DMS153 treated with DMSO at 0.1 percent for 48 hours (cell line): ENCODE measurements around the gene CCNB2.
A peak's percentile ranks its signal among the peaks of the same experiment; 100 is the strongest.
"Not testable (repeated sequence)": the region's sequence is repeated elsewhere in the genome, so short reads cannot be mapped to it uniquely, and the experiment has no call there.

Experiments used
- DNase-seq: peaks from one replicate; lab custom pipeline; 2025; ENCODE audit not compliant: unreplicated experiment; lab: John Stamatoyannopoulos, UW

Gene CCNB2

DNA sequence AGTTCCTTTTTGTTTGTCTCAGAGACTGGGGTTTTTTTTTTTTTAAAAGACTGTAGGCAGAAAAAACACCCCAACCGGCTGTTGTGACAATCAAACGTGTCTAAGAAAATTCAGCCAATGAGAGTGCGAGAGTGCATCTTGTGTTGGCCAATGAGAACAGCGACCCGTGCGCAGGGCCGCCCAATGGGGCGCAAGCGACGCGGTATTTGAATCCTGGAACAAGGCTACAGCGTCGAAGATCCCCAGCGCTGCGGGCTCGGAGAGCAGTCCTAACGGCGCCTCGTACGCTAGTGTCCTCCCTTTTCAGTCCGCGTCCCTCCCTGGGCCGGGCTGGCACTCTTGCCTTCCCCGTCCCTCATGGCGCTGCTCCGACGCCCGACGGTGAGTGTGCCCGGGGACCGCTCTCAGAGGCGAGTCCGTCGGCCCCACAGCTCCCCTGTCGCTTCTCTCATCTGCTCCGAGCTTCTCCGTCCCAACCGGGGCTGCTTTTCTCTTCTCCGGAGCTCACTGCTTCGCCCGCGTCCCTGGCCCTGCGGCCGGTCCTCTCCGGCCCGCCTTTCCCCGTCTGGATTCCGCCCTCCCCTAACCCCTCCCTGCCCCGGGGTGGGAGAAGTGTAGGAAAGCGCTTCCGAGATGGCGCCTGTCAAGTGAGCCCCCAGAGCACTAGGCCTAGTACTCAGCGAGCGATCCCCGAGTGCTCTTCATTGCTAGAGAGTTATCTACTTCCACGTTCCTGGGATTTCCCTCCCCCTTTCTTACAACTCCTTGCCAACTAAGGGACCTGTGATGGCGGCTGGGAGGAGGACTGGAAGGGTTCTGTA lies at the start of gene CCNB2:
Gene CCNB2 (plus strand): TSS at position 235 of the 821 bp plus-strand sequence. CDS start 123 bp downstream, at position 358.
- peak; percentile 53 for DNase-seq

DNA sequence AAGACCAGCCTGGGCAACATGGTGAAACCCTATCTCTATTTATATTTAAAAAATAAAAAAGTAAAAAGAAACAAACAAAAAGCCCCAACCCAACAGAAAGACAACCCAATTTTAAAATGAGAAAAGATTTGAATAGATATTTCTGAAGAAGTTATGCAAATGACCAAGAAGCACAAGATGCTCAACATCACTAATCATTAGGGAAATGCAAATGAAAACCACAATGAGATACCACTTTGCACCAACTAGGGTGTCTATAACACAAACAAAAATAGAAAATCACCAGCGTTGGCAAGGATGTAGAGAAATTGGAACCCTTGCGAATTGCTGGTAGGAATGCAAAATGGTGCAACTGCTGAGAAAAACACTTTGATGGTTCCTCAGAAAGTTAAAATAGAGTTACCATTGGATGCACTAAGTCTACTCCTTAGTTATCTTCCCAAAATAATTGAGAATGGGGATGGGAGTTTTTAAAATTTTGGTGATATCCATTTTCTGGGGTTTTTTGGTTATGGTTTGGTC lies 45.8 kb upstream of the CCNB2 start:
- DNase-seq, result no peak

DNA sequence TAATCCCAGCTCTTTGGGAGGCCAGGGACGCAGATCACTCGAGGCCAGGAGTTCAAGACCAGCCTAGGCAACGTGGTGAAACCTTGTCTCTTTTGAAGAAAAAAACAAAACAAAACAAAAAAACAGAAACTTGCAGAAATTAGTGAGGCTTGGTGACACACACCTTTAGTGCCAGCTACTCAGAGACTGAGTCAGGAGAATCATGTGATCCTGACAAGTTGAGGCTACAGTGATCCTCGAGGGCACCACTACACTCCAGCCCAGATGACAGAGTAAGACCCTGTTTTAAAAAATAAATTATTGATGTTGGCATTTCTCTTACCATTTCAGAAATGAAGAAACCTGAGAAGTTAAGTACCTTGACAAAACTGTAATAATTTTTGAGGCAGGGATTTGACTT lies 44.6 kb upstream of the CCNB2 start:
- DNase-seq, result no peak

DNA sequence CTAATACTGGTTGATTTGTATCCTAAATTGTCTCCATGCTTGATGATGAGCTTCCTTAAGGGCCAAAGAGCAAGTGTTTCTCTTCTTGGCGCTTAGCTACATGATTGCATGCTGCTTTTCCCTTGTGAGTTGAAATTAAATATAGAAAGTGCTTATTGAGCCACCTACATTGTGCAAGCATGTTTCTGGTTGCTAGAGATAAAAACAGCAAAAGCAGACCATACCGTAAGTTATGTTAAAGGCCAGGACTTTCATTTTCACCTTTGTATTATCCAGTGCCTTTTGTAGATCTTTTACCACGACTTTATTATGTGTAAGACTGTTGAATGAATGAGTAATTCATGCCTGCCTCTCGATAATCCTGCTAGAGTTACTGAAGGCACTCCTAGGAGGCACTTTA lies 41.9 kb upstream of the CCNB2 start:
- no peak for DNase-seq

DNA sequence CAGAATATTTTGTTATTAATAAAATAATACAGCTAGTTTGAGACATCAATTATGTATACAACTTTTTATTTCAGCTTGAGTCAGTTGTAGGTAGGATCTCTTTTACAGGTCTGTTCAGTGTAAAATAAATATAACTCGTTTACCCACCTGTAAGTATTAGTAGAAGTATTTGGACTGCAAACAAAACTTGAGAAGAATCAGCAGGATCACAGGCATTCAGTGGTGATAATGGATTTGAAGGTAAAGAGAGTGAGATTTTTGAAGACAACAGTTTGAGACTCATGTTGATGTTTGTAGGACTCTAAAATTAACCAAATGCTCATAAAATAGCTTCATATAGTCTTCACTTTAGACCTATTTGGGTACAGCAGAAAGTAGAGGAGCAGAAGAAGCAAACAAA lies 35.5 kb upstream of the CCNB2 start:
- DNase-seq, result no peak

DNA sequence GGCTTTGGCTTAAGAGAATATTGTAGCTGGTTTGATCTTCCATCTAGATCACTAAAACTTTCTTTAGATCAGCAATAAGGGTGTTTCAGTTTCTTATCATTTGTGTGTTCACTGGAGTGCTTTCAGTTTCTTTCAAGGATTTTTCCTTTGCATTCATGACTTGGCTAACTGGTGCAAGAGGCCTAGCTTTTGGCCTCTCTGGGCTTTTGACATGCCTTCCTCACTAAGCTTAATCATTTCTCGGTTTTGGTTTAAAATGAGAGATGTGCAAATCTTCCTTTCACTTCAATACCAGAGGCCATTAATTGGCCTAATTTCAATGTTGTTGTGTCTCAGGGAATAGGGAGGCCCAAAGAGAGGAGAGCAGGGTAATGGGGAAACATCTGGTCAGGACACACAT lies 30.3 kb upstream of the CCNB2 start:
- no peak for DNase-seq

DNA sequence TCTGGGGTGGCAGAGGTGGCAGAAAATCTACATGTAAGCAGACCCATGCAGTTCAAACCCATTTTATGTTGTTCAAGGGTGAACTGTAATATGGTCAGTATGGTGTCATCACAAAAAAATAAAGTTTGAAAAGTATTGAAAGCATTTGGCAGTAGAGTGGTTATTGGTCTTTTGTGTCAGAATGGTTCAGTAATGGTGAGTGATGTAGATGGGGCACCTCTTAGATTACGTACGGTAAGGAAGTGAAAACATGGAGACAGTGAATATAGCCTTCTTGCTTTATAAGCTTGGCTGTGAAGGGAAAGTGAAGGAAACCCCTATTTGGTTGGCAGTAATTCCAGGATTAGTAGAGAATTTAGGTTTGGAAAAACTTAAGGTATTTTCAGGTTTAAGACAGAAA lies 17.2 kb upstream of the CCNB2 start:
- DNase-seq, result no peak

DNA sequence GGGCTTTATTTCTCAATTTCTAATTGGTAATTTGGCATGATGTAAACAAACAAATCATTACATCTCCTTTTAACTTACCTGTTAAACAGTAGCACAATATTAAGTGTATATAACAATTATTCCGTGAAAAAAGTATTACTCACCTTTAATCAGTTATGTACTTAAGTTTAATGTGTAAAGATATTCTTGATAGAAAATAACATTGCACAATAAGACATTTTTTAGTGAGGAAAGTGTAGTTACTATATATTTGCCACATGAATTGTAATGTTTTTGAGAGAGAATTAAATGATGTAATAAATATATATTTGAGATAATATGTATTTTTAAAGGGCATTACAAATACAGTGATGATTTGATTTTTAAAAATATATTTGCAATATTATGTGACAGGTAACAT lies 10.9 kb upstream of the CCNB2 start:
- no peak for DNase-seq

DNA sequence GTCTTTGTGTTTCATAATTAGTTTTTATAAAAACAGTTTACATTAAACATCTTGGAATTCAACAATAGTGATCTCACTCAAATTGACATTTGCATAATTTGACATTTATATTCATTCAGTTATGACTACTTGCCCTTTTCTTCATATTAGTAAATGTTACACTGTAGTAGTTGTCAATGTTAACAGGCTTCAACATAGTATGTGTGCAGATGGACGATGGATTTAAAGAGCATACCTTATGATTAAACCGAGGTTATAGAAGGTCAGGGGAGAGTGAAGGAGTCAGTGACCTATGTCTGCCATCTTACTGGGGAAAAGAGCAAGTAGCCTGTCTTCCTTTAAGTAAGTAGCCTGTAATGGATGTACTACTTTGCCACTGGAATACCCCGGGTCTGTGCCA lies 8.5 kb upstream of the CCNB2 start:
- no peak for DNase-seq

DNA sequence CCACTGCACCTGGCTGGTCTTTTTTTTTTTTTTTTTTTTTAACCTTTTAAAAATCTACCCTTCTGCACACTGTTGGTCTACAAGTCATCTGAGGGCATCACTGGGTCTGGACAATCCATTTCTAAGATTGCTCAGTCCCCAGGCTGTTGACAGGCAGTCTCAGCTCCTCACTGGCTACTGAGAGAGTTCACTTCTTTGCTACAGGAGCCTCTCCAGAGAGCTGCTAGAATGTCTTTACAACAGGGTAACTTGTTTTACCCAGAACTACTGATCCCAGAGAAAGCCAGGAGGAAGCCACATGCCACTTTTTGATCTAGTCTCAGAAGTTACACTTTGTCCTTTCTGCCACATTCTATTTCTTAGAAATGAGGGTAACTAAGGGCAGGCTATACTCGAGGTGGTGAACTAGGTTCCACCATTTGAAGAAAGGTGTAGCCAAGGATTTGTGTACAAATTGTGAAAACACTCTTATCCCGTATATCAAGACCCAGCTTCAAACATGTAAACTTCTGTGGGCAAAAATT lies 5.7 kb upstream of the CCNB2 start:
- DNase-seq, result no peak

DNA sequence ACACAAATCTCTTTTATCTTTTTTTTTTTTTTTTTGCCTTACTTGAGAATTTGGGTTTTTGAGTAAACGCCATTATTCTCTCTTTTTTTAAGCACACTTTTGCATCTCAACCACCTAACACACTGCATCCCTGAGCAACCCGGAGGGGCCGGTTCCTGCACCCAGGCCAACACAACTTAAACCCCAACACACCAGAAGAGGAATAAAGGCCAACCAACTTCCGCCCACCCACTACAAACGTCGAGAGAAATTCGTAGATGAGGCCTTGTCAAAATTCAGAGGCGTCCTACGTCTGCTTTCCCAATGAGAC lies 389 bp upstream of the CCNB2 start:
- DNase-seq, result no peak

DNA sequence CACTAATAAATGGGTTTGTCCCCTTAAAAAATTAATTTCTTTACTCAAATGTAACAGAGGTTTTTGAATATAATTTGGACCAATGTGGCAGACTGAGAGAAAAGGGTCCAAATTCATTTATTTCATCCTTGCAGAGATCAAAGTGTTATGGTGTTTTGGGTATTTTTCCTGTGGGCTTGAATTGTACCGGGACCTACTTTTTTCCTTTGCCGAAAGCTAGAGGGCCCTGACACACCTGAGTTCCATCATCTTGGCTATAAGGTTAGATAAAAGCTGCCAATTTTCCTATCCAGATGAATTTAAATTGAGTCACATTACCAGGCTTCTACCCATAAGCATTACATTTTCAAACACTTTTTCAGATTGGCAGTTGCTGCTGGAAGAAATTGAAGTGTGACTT lies 908 bp downstream of the CCNB2 start:
- no peak for DNase-seq

DNA sequence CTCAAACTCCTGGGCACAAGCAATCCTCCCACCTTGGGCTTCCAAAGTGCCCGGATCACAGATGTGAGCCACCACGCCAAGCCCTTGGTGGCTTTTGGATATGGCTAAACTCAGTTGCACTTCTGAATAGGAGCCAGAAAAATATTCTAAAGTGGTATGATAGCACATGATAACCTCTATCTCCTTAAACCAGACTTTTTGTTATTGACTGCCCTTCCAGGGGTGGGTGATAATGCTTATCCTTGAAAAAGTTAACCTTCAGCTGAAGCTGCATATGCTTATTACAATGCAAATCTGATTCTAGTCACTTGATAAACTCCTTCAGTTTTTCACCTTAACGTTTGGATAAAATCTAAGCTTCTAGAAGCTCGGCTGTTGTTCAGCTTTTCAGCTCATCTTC lies 6.3 kb downstream of the CCNB2 start:
- no peak for DNase-seq

DNA sequence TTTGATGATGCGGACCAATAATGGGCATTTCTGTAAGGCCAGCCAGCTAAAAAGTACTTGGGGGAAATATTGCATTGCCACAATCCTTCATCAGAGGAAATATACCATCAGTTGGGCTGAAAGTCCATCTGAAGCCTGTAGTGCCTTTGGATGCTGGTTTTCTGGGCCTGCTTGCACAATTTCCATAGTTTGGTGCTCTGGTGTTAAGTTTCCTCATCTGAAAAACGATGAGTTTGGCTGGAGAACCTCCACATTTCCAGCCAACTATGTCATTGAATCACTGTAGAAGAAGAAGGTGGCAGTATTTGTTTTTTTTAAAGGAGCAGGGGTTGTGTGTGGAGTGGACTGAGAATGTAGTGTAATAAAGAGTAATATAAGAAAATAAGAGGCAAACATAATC lies 10.1 kb downstream of the CCNB2 start:
- no peak for DNase-seq

DNA sequence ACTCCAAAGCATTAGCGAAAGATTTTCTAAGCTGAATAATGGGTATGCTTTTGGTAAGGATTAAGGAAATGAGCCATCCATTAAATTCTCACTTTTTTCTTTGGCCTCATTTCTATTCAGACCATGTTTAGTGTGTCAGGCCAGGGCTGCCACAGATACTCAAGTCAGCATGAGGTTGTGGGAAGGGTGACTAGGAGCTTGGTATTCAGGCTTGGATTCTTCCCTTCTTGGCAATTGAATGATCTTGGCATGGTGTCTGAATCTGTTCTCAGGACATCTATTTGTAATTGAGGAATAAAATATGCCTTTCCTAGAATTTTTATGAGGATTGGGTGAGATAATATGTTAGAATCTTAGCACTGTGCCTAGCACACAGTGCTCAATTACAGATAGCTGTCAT lies 11.2 kb downstream of the CCNB2 start:
- no peak for DNase-seq

DNA sequence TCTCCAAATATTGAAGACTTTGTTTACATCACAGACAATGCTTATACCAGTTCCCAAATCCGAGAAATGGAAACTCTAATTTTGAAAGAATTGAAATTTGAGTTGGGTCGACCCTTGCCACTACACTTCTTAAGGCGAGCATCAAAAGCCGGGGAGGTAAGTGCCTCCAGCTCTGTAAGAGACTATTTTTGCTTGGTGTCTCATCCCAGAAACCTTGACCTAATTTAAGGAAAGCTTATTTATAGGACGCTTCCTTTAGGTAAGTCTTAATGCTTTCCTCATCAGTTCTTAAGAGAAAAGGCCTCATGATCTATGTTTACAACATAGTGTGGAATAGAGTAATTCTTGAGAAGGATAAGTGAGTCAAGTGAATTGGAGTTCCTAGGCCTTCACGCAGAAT lies 11.8 kb downstream of the CCNB2 start:
- no peak for DNase-seq

DNA sequence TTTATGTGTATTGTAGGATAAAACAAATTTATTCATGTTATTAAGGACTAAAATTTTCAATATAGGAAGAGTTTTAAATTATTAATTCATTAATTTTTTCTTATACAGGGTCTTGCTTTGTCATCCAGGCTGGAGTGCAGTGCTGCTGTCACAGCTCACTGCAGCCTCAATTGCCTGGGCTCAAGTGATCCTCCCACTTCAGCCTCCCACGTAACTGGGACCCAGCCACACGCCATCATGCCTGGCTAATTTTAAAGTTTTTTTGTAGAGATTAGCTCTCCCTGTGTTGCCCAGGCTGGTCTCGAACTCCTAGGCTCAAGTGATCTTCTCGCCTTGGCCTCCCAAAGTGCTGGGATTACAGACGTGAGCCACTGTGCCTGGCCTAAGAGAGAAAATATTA lies 14.7 kb downstream of the CCNB2 start:
- DNase-seq, result no peak

DNA sequence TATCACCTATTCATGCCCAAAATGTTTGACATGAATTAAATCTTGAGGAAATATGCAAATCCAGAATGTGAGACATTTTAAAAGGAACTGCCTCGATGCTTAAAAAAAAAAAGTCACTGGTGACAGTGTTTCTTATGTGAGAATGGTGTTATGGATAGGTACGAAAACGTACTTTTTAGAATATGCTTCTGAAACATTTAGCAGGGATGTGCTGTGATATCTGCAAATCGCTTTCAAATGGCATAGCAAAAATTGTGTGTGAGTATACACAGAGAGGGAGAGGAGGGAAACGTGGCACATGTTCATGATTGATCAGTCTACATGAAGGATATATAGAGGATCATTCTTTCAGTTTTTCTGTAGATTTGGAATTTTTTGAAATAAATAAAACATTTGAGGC lies 16.0 kb downstream of the CCNB2 start:
- no peak for DNase-seq

DNA sequence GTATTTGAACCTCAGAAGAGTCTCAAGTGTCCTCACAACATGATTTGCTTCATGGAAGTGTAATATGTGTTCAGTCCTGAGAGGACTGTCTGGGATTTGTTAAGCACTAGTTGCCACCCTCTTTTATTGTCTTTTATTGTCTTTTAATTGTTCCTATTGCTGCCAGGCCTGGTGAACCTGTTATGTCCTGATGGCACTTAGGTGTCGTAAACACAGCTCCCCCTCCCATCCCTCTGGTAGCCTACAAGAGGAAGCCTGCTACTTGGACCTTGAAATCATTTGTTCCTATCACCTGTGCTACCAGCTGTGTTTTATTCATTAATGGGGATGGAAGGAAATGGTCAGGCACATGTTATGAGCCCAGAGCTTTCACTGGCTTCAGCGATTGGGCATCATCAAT lies 19.3 kb downstream of the CCNB2 start:
- DNase-seq, result no peak

DNA sequence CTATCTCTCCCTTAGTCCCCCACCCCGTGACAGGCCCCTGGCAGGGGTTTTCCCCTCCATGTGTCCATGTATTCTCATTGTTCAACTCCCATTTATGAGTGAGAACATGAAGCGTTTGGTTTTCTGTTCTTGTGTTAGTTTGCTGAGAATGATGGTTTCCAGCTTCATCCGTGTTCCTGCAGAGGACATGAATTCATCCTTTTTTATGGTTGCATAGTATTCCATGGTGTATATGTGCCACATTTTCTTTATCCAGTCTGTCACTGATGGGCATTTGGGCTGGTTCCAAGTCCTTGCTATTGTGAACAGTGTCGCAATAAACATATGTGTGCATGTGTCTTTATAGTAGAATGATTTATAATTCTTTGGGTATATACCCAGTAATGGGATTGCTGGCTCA lies 20.7 kb downstream of the CCNB2 start:
- DNase-seq, result not testable (repeated sequence)

DNA sequence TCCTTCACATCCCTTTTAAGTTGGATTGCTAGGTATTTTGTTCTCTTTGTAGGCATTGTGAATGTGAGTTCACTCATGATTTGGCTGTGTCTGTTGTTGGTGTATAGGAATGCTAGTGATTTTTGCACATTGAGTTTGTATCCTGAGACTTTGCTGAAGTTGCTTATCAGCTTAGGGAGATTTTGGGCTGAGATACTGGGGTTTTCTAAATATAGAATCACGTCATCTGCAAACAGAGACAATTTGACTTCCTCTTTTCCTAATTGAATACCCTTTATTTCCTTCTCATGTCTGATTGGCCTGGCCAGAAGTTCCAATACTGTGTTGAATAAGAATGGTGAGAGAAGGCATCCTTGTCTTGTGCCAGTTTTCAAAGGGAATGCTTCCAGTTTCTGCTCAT lies 22.3 kb downstream of the CCNB2 start:
- DNase-seq, result not testable (repeated sequence)

DNA sequence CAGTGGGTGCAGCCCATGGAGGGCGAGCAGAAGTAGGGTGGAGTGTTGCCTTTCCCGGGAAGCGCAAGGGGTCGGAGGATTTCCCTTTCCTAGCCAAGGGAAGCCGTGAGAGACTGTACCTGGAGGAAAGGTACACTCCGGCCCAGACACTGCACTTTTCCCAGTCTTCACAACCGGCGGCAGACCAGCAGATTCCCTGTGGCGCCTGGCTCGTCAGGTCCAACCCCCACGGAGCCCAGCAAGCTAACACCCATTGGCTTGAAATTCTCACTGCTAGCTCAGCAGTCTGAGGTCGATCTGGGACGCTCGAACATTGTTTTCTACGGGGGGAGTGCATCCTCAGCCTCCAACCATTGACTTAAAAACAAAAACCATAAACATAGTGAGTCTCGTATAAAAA lies 26.5 kb downstream of the CCNB2 start:
- no peak for DNase-seq

DNA sequence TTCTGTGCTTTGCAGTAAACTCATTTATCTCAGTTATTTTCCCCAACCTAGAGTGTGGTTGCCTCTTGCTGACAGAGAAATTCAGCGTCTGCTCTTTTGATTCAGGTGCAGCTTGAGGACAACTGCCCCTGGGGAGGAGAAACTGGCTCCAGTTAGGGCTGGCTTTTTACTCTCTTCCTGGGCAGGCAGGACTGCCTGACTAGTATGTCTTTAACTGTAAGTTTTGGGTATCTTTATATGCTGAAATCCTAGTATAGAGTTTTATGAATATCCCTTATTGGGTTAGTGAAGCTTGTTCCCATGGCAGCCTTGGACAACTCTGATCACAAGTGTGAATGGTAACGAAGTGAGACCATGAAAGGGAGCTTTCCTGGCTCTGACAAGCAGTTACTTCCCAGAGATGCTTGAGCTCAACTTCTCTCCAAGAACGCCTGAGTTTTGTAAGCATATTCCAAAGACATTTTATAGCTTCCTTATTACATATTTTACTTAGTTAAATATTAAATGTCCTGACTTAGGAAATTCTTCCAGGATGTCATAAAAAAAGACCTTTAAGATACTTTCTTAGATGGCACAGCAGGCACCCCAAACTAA lies 27.1 kb downstream of the CCNB2 start:
- DNase-seq, result no peak
